ENCODE results near the gene ZNF683.
A peak's percentile ranks its signal among the peaks of the same experiment; 100 is the strongest.
"Not testable (repeated sequence)": the region's sequence is repeated elsewhere in the genome, so short reads cannot be mapped to it uniquely, and the experiment has no call there.

The ZNF683 gene

DNA sequence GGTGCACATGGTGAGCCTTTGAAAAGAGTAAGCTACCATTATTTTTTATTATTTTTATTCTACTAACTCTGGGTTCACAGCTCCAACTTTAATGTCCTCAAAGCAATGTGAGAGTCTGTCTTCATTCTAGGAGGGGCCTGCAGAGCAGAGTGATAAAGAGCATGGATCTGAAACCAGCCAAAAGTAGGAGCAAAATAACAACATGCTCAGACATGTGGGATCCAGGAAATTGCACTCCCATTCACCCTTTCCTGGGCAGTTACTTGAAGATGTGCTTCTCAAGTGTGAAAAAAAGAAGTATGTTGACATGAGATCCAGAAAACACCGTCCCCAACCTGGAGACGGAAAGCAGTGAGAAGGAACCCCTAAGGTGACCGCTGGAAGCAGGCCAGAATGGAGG, 29.3 kb upstream of the ZNF683 start:
- TF ChIP-seq, protein P1, sequence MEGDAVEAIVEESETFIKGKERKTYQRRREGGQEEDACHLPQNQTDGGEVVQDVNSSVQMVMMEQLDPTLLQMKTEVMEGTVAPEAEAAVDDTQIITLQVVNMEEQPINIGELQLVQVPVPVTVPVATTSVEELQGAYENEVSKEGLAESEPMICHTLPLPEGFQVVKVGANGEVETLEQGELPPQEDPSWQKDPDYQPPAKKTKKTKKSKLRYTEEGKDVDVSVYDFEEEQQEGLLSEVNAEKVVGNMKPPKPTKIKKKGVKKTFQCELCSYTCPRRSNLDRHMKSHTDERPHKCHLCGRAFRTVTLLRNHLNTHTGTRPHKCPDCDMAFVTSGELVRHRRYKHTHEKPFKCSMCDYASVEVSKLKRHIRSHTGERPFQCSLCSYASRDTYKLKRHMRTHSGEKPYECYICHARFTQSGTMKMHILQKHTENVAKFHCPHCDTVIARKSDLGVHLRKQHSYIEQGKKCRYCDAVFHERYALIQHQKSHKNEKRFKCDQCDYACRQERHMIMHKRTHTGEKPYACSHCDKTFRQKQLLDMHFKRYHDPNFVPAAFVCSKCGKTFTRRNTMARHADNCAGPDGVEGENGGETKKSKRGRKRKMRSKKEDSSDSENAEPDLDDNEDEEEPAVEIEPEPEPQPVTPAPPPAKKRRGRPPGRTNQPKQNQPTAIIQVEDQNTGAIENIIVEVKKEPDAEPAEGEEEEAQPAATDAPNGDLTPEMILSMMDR (IDR thresholded peaks at IDR 0.05; ENCODE audit: control insufficient read depth, extremely low read depth, insufficient read depth): no peak
- DNase-seq (ENCODE audit: low read depth): no peak
- H3K4me3 ChIP-seq (ENCODE audit: low read depth, low read length): no peak overlapping the region

DNA sequence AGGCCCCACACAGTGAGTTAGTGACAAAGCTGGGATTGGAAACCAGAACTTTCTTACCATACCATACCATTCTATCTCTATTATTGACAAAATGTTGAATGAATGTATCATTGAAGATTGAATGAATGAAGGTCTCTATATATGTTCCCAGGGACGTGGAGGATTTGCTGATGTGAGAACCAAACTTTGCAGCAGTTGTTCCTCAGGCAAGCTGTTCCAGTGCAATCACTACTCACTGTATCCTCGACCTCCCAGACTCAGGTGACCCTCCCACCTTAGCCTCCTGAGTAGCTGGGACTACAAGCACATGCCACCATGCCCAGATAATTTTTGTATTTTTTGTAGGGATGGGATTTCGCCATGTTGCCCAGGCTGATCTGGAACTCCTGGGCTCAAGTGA, 26.5 kb upstream of the ZNF683 start:
- no peak for DNase-seq (ENCODE audit: low read depth)
- H3K4me3 ChIP-seq (ENCODE audit: low read depth, low read length): no peak overlapping the region
- TF ChIP-seq, protein P1 (IDR thresholded peaks at IDR 0.05; ENCODE audit: control insufficient read depth, extremely low read depth, insufficient read depth): no peak

DNA sequence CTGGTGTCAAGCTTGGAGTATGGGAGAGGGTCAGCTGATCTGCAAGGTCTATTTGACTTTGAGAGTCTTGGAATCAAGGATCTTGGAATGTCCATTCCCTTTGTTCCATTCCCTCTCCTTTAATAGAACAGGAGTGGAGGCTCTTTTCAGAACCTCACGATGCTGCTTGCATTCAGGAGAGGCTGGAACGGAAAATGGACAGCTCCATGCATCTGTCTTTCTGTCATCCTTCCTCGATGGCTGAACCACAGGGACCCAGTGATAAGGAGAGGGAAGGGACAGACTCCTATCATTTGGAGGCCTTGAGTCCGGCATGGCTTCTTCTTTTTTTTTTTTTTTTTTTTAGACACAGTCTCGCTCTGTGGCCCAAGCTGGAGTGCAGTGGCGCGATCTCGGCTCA, 23.2 kb upstream of the ZNF683 start:
- no peak overlapping the region for H3K4me3 ChIP-seq (ENCODE audit: low read depth, low read length)
- TF ChIP-seq, protein P1 (IDR thresholded peaks at IDR 0.05; ENCODE audit: control insufficient read depth, extremely low read depth, insufficient read depth): no peak
- DNase-seq (ENCODE audit: low read depth): no peak

DNA sequence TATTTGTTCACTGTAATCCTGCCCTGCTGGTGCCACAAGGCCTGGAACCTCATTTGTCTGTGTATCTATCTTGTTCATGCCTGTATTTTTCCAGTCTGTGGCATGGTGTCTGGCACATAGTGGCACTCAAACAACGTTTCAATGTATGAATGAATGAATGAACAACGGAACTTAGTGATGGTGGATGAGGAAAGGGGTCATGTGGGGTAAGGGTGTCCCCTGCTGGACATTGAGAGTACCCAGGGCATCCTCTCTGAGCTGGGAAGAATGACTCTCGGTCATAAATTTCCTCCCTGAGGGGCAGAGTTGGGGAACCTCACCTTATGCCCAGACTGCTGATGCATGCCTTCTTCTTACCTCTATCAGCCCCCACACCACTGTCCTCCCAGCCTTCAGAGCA, 18.9 kb upstream of the ZNF683 start:
- TF ChIP-seq, protein P1 (IDR thresholded peaks at IDR 0.05; ENCODE audit: control insufficient read depth, extremely low read depth, insufficient read depth): peak; percentile 57
- DNase-seq (ENCODE audit: low read depth): no peak
- no peak overlapping the region for H3K4me3 ChIP-seq (ENCODE audit: low read depth, low read length)

DNA sequence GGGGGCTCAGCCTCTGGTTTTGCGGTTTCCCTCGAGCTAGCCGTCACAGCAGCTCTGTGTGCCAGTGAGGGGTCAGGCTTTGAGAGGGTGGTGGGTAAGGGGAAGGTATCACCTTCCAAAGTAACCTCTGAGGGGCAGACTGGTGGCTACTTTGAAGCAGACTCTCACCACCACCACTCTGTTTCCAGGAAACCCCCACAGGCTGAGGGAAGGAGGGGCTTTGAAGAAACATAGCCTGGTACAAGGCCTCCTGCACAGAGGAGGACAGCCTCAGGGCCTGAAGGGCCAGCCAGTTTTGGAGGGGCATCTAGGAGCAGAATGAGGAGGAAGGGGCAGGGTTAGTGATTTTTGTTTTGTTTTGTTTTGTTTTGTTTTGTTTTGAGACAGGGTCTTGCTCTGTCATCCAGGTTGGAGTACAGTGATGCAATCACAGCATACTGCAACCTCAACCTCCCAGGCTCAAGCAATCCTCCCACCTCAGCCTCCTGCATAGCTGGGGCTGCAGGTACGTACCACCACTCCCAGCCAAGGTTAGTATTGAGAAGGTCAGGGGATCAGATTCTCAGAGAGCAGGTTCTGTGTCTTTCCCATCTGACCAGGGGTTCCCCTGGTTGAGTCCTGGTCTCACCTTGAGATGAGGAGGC, 17.2 kb upstream of the ZNF683 start:
- no peak overlapping the region for H3K4me3 ChIP-seq (ENCODE audit: low read depth, low read length)

DNA sequence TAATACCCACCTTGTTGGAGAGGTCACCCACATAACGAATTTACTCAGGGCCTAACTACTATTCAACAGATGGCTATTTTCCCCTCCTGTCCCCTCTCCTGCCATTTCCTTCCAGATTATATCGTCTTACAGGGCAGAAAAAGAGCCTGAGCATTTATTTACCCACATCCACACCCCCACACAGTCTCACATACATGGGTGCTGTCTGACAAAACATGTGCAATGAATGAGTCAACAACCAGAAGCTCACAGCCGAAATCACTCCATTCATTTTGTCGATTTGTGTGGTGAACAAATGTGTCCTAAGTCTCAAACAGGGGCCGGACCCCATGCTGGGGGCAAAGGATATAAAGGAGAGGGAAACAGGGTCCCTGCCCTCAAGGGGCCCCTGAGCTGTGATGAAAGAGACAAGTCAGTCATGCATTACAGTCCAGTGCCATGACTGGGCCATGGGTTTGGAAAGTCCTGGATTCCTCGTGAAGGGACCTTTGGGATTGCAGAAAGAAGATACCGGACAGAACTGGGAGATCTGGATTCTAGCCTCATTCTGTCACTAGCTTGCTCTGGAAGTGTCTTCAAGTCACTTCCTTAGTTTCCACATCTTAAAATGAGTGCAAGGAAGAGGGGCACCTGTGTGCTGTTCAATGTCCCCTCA, 16.4 kb upstream of the ZNF683 start:
- TF ChIP-seq, protein P1 (IDR thresholded peaks at IDR 0.05; ENCODE audit: control insufficient read depth, extremely low read depth, insufficient read depth): no peak
- no peak overlapping the region for H3K4me3 ChIP-seq (ENCODE audit: low read depth, low read length)
- no peak for DNase-seq (ENCODE audit: low read depth)

More for the DNA sequence above, 17.2 kb upstream of the ZNF683 start:
- no peak for DNase-seq (ENCODE audit: low read depth)
- TF ChIP-seq, protein P1 (IDR thresholded peaks at IDR 0.05; ENCODE audit: control insufficient read depth, extremely low read depth, insufficient read depth): no peak

DNA sequence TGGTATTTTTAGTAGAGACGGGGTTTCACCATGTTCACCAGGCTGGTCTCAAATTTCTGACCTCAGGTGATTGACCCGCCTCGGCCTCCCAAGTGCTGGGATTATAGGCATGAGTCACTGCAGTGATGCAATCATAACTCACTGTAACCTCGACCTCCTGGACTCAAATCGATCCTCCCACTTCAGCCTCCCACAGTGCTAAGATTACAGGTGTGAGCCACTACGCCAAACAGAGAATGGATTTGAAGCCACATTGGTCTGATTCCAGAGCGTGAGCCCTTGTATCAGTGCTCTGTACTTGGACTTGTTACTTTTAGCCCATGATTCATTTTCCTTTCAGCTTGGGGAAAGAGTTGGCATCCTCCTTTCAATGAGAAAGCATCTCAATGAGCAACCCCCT, 14.9 kb upstream of the ZNF683 start:
- TF ChIP-seq, protein P1 (IDR thresholded peaks at IDR 0.05; ENCODE audit: control insufficient read depth, extremely low read depth, insufficient read depth): no peak
- H3K4me3 ChIP-seq (ENCODE audit: low read depth, low read length): no peak overlapping the region
- no peak for DNase-seq (ENCODE audit: low read depth)

DNA sequence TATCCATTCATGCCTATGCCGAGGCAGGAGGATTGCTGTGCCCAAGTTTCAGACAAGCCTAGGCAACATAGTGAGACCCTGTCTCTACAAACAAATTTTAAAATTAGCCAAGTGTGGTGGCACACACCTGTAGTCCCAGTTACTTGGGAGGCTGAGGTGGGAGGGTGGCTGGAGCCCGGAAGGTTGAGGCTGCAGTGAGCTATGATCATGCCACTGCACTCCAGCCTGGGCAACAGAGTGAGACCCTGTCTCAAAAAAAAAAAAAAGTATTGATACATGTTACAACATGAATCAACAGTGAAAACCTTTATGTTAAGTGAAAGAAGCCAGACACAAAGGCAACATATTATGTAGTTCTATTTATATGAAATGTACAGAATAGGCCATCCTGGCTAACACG, 12.5 kb upstream of the ZNF683 start:
- not testable (repeated sequence) for H3K4me3 ChIP-seq (ENCODE audit: low read depth, low read length); DNase-seq (ENCODE audit: low read depth)
